HG02798 (cell line): Measurements from ENCODE around the gene CDC5L.
"Not testable (repeated sequence)": the region's sequence is repeated elsewhere in the genome, so short reads cannot be mapped to it uniquely, and the experiment has no call there.

ENCODE experiments used
- ATAC-seq: cut with Tn5 transposase; IDR thresholded peaks from one replicate; pipeline ENCODE4 v1.9.1; 2021; ENCODE audit warnings: mild to moderate bottlenecking; ENCODE audit not compliant: unreplicated experiment, poor library complexity

The CDC5L gene

GRCh38 chr6:44449181-44449580 is 61.7 kb downstream of the CDC5L start:
- ATAC-seq = not testable (repeated sequence)

- no peak for ATAC-seq
These were observed 64.5 kb downstream of the CDC5L start for GRCh38 chr6:44451803-44452695.

- no peak for ATAC-seq
These were observed 65.2 kb downstream of the CDC5L start for GRCh38 chr6:44452725-44453124.

- no peak for ATAC-seq
These were observed 65.6 kb downstream of the CDC5L start for GRCh38 chr6:44453146-44453545.

- no peak for ATAC-seq
These were observed 66.7 kb downstream of the CDC5L start for GRCh38 chr6:44454198-44454597.

- no peak for ATAC-seq
These were observed 68.8 kb downstream of the CDC5L start for GRCh38 chr6:44456070-44456965.

GRCh38 chr6:44456966-44457292 is 69.4 kb downstream of the CDC5L start:
- ATAC-seq = no peak

GRCh38 chr6:44457596-44457995 is 70.1 kb downstream of the CDC5L start:
- ATAC-seq = no peak

GRCh38 chr6:44458551-44458950 is 71.0 kb downstream of the CDC5L start:
- ATAC-seq = no peak

GRCh38 chr6:44462335-44462734 is 74.8 kb downstream of the CDC5L start:
- ATAC-seq = no peak

- ATAC-seq = no peak
These were observed 75.6 kb downstream of the CDC5L start for GRCh38 chr6:44462797-44463727.

GRCh38 chr6:44463728-44464450 is 76.4 kb downstream of the CDC5L start:
- ATAC-seq = no peak

GRCh38 chr6:44464527-44465310 is 77.2 kb downstream of the CDC5L start:
- no peak for ATAC-seq

GRCh38 chr6:44466955-44467354 is 79.4 kb downstream of the CDC5L start:
- ATAC-seq = no peak

GRCh38 chr6:44468835-44469234 is 81.3 kb downstream of the CDC5L start:
- no peak for ATAC-seq

- no peak for ATAC-seq
These were observed 82.6 kb downstream of the CDC5L start for GRCh38 chr6:44470115-44470464.

GRCh38 chr6:44470746-44471145 is 83.2 kb downstream of the CDC5L start:
- no peak for ATAC-seq

GRCh38 chr6:44471271-44471981 is 83.9 kb downstream of the CDC5L start:
- ATAC-seq = no peak
